GM20000 (cell line): Measurements from ENCODE around the gene PLEKHM3.

ENCODE experiments used
- DNase-seq: peaks from one replicate; pipeline ENCODE4 v3.0.0; 2012; ENCODE audit warnings: low spot score
- TF ChIP-seq, protein P1 (sequence below): IDR thresholded peaks from 2 replicates; pipeline ENCODE4 v1.5.1; 2012; ENCODE audit warnings: mild to moderate bottlenecking, control low read depth; ENCODE audit errors: extremely low read depth, missing control alignments

PLEKHM3 gene

DNA sequence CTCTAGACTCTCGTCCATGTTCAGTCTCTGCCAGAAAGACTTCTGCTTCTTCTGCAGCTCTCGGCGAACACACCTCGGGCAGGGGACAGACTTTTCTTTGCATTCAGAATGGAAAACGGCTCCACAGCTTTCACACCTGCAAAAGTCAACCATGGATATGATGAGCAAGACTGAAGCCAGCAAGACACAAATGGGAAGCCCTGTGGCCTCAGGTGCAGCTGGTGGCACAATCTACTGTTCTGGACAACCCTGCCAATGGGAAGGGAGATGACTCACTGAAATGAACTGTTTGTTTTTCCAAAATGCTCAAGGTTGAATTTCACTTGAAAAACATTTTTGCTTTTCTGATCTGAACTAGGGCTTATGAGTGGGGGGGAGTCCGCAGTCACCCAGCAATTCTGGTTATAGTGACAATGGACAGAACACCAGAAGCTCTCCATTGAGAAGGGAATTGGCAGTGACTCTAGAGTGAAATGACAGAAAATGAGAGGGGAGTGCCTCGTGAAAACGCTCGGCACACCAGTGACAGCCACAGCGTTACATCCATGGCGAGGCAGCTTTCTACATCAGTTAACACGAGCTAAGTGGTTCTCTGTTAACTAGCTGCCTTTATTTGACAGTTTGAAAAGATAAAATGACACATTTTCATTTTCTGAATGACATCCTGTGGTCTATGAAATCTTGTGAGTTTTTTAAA is 196.8 kb downstream of the PLEKHM3 start:
- TF ChIP-seq, protein P1, sequence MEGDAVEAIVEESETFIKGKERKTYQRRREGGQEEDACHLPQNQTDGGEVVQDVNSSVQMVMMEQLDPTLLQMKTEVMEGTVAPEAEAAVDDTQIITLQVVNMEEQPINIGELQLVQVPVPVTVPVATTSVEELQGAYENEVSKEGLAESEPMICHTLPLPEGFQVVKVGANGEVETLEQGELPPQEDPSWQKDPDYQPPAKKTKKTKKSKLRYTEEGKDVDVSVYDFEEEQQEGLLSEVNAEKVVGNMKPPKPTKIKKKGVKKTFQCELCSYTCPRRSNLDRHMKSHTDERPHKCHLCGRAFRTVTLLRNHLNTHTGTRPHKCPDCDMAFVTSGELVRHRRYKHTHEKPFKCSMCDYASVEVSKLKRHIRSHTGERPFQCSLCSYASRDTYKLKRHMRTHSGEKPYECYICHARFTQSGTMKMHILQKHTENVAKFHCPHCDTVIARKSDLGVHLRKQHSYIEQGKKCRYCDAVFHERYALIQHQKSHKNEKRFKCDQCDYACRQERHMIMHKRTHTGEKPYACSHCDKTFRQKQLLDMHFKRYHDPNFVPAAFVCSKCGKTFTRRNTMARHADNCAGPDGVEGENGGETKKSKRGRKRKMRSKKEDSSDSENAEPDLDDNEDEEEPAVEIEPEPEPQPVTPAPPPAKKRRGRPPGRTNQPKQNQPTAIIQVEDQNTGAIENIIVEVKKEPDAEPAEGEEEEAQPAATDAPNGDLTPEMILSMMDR: no peak

DNA sequence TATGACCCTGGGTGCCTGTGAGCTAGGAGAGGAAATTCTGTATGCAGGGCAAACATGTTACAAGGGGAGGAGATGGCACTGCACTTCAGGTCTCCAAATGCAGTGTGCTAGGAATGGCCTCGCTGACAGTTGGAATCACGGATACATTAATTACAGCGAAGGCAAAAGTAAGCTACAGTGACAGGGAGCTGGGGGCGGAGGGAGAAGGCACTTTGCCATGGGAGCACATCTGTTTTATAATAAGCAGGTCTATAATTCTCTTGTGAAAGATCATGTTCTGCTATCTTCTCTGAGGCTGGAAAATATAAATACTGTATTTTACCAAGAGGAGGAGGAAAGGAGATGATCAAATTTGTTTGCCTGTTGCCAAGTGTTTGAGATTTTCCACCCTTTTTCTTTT is 199.3 kb downstream of the PLEKHM3 start:
- TF ChIP-seq, protein P1: no peak

More for the DNA sequence above, 196.8 kb downstream of the PLEKHM3 start:
- no peak for DNase-seq

DNA sequence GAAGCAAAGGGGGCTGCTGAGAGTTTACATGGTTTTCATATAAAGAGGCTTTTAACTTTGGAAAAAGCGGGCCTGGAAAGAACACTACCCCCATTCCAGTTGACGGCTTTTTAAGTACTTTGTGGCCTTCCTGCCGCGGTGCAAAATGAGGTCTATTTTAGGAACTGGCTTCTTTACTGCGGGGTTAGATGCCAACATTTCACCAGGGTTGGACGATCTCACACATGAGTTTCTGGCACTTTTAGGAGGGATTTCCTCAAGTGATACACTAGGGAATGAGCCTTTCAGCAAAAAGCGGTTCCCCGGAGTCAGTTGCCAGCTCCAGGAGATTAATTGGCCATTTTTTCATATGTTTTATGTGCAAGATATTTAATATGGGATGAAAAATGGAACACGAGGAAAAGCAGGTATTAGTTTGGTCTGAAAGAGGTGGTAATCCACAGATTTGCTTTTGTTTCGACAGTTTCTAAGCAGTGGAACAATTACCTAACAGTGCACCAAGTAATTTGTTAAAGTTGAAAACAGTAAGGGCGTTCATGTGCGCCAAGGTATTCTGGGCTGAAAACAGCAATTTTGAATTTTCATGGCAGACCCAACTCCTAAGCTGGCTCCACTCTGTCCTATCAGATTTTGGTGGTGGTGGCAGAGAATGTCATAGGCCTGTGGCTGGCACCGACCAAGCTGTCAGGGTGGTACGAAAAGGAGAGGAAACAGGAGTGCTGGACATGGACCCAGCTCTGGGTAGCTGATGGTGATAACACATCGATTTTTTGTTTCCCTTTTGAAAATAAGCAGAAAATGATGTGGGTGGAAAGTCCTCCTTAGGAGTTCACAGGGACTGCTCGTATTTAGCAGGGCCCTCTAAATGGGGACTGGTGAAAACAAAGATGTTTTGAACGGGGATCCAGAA is 200.0 kb downstream of the PLEKHM3 start:
- no peak for DNase-seq
- TF ChIP-seq, protein P1: no peak

More for the DNA sequence above, 199.3 kb downstream of the PLEKHM3 start:
- DNase-seq: no peak

DNA sequence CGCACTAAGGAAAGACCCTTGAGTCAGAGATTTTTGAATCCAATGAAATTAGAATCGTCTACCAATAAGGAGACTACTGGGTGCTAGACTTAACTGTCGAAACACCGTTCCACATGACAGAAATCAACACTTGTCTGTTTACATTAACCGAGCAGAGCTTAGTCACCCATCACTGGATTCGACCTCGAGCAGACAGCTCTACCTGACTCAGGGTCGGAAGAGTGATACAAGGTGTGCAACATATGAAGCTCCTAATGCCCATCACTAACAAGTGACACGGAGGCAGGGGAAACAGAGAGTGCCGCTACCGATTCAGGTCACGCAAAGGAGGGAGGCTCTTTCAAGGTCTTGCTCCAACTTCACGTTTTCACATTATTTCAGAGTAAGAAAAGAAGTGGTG is 201.5 kb downstream of the PLEKHM3 start:
- no peak for DNase-seq
- TF ChIP-seq, protein P1: no peak

DNA sequence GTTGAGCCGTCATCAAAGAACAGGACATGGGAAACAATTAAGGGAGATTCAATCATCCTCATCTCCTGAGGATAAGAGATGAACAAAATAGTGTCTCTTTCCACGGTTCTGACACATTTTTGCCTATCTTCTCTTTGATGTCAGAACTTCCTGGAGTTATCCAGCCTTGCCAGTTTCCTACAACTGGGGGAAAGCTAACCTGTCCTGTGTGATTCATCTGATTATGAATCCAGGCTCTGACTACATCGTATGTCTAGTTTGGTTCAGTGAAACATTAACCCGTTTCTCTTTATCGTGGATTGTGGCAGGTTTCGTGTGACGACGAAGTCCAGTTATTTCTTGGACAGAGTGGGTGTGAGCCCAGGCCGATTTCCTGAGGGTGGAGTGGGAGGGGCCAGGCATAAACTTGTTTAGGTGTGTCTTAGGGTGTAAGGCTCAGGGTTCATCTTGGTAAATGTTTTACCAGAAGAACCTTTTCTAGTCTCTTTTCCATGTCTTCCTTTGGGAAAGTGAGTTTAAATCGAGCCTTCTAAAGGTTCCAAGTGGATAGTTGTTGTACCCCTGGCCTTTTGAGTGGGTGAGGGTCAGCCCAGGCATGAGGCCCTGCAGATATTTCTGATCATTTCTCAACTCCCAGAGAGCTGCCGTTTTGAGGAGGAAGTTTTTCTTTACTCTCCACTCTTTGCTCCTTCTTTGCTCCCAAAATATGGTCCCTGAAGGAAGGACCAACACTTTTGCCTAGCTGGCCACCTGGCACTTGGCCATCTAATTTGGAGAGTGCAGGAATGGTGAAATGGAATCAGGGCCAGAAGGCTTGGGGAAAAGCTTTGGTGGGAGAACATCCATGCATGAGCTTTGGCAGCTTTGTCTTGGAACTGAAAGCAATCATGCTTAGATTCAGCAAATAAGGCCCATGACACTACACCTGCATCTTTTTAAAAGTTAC is 205.2 kb downstream of the PLEKHM3 start:
- TF ChIP-seq, protein P1: no peak
- DNase-seq: no peak

DNA sequence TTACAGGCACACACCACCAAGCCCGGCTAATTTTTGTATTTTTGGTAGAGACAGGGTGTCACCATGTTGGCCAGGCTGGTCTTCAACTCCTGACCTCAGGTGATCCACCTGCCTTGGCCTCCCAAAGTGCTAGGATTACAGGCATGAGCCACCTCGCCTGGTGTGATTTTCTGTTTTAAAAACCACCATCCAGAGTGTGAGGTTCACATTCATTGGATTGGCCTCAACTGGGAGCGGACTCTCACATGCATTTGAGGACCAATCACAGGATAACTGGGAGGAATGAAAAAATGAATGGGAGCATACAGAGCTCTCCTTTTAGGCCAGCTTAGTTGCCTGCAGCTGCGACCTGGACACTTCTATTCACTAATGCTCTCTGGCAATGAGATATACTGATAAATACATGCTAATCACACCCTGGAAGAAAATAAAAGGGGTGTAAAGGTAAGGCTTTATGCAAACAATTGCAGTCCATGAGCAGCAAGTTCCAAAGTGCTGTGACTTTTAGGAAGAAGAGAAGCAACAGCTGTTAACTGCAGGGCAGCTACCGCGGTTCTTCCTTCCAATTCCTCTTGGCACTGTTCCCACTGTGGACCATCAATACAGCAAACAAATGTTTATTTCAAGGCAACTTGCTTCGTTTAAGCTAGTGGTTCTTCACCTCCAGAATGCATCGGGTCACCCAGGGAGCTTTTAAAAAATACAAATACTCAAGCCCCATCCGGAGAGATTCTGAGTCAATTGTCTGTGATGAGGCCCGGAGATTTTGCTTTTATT is 206.1 kb downstream of the PLEKHM3 start:
- no peak for DNase-seq
- TF ChIP-seq, protein P1: no peak
